ENCODE measurements around the gene MICB. TPM values are rescaled to one million over a fixed set of nuclear protein-coding genes. Genes with fewer than 3 reads are reported as not detected.
A peak's percentile ranks its signal among the peaks of the same experiment; 100 is the strongest.

Gene MICB
- total and polyA plus RNA-seq, 12 donors: 0.66 to 4.3 (median 1.4) TPM

GRCh38 chr6:31460361-31461025 lies 37.5 kb upstream of the MICB start:
- no peak overlapping the region for H3K27ac ChIP-seq
- H3K9me3 ChIP-seq: no peaks in the 10 kb centered on the region
- ATAC-seq (no peak), DNase-seq (no peak)
- H3K4me1 ChIP-seq: peaks cover 0 to 39% (median 17%) of the 10 kb centered on the region in 9 donors
- intact Hi-C loops (cut with DNase I): no loop called here
- 97 to 98% methylated on average over 5 of the region's 5 CpGs for WGBS, 2 donors
- no peaks in the 10 kb centered on the region for H3K27me3 ChIP-seq
- peaks cover 0 to 12% (median 0%) of the 10 kb centered on the region in 9 donors for H3K36me3 ChIP-seq
- no peak overlapping the region for H3K4me3 ChIP-seq
- TF ChIP-seq CTCF (IDR thresholded peaks at IDR 0.05): no peak

- Histone ChIP-seq H3K36me3 (peaks cover 0 to 20% (median 0%) of the 10 kb centered on the region in 9 donors), H3K27ac (peak overlapping the region; percentile 32 to 93 (median 86)), H3K9me3 (no peaks in the 10 kb centered on the region), H3K27me3 (no peaks in the 10 kb centered on the region), H3K4me3 (peak overlapping the region; percentile 40 to 79 (median 63)), H3K4me1 (peaks cover 0 to 54% (median 18%) of the 10 kb centered on the region in 9 donors)
- 57 to 58% methylated on average over 11 of the region's 11 CpGs for WGBS, 2 donors
- DNase-seq (no peak), ATAC-seq (peak in 4 of 8 donors; percentile 27 to 49 (median 40))
- intact Hi-C loops (cut with DNase I): no loop called here
- TF ChIP-seq CTCF (IDR thresholded peaks at IDR 0.05): no peak
Observed at GRCh38 chr6:31462026-31462963, 35.6 kb upstream of the MICB start.

- DNase-seq (peak; percentile 77 to 91), ATAC-seq (peak; percentile 93 to 98 (median 97))
- peaks cover 0 to 25% (median 0%) of the 10 kb centered on the region in 9 donors for H3K36me3 ChIP-seq
- intact Hi-C loops (cut with DNase I): no loop called here
- TF ChIP-seq CTCF (IDR thresholded peaks at IDR 0.05): no peak
- H3K27me3 ChIP-seq: no peaks in the 10 kb centered on the region
- peaks cover 0 to 61% (median 18%) of the 10 kb centered on the region in 9 donors for H3K4me1 ChIP-seq
- H3K4me3 ChIP-seq: peak overlapping the region; percentile 40 to 79 (median 63)
- H3K9me3 ChIP-seq: no peaks in the 10 kb centered on the region
- H3K27ac ChIP-seq: peak overlapping the region; percentile 32 to 93 (median 86)
- 18 to 20% methylated on average over 29 of the region's 29 CpGs for WGBS, 2 donors
Observed at GRCh38 chr6:31462964-31463870, 34.7 kb upstream of the MICB start.
